ENCODE results near the gene GBP4. TPM values are rescaled to one million over a fixed set of nuclear protein-coding genes. Genes with fewer than 3 reads are reported as not detected.

GBP4 gene
- total and polyA plus RNA-seq, 12 donors, result 2.9 to 46.5 (median 10.4) TPM

- TF ChIP-seq CTCF (IDR thresholded peaks at IDR 0.05), result no peak
- no peaks in the 10 kb centered on the region for H3K9me3 ChIP-seq
- no peaks in the 10 kb centered on the region for H3K27me3 ChIP-seq
- 50 to 59% methylated on average over 3 of the region's 3 CpGs for WGBS, 2 donors
- peaks cover 0 to 65% (median 35%) of the 10 kb centered on the region in 9 donors for H3K4me1 ChIP-seq
- peak overlapping the region in 6 of 10 donors; percentile 4 to 72 (median 64) for H3K4me3 ChIP-seq
- intact Hi-C loops (cut with DNase I), result loop anchor here in 6 of 10 donors (5.0 to 10.0 kb wide), 6 partner anchors 57 to 191 kb away; no protein-coding TSS in a partner anchor
- DNase-seq, result no peak
- no peak for ATAC-seq
- H3K27ac ChIP-seq, result peak overlapping the region in 2 of 10 donors; percentile 0 to 5
- H3K36me3 ChIP-seq, result peaks cover 0 to 65% (median 11%) of the 10 kb centered on the region in 9 donors
Observed at GRCh38 chr1:89195476-89195875, 3.3 kb downstream of the GBP4 start.

GRCh38 chr1:89191314-89191713 is 7.4 kb downstream of the GBP4 start:
- intact Hi-C loops (cut with DNase I), result loop anchor here in 4 of 10 donors (10.0 kb wide), 2 partner anchors 163 to 187 kb away; no protein-coding TSS in a partner anchor
- WGBS, 2 donors, result 63 to 76% methylated on average over 5 of the region's 5 CpGs
- DNase-seq (no peak), ATAC-seq (no peak)
- peak overlapping the region in 1 of 10 donors; percentile 9 for H3K27ac ChIP-seq
- H3K4me1 ChIP-seq, result peaks cover 0 to 38% (median 17%) of the 10 kb centered on the region in 9 donors
- no peak for TF ChIP-seq CTCF (IDR thresholded peaks at IDR 0.05)
- H3K27me3 ChIP-seq, result no peaks in the 10 kb centered on the region
- H3K36me3 ChIP-seq, result peaks cover 0 to 100% (median 35%) of the 10 kb centered on the region in 9 donors
- no peak overlapping the region for H3K4me3 ChIP-seq
- H3K9me3 ChIP-seq, result no peaks in the 10 kb centered on the region

GRCh38 chr1:89190017-89190416 is 8.7 kb downstream of the GBP4 start:
- Histone ChIP-seq H3K4me1 (peaks cover 0 to 27% (median 7%) of the 10 kb centered on the region in 9 donors), H3K4me3 (no peak overlapping the region), H3K27me3 (no peaks in the 10 kb centered on the region), H3K27ac (no peak overlapping the region), H3K9me3 (no peaks in the 10 kb centered on the region), H3K36me3 (peaks cover 0 to 100% (median 46%) of the 10 kb centered on the region in 9 donors)
- TF ChIP-seq CTCF (IDR thresholded peaks at IDR 0.05), result no peak
- ATAC-seq, result no peak
- DNase-seq, result no peak
- WGBS, 2 donors, result 90 to 94% methylated on average over 4 of the region's 4 CpGs
- intact Hi-C loops (cut with DNase I), result loop anchor here in 4 of 10 donors (10.0 kb wide), 2 partner anchors 165 to 185 kb away; no protein-coding TSS in a partner anchor

GRCh38 chr1:89179343-89179742 is 19.4 kb downstream of the GBP4 start:
- intact Hi-C loops (cut with DNase I), result no loop called here
- Histone ChIP-seq H3K36me3 (peaks cover 0 to 27% (median 17%) of the 10 kb centered on the region in 9 donors), H3K4me3 (no peak overlapping the region), H3K27me3 (no peaks in the 10 kb centered on the region), H3K4me1 (no peaks in the 10 kb centered on the region), H3K9me3 (peaks cover 0 to 15% (median 7%) of the 10 kb centered on the region in 11 donors), H3K27ac (no peak overlapping the region)
- no peak for DNase-seq
- ATAC-seq, result no peak
- 84 to 87% methylated on average over 2 of the region's 2 CpGs for WGBS, 2 donors
- TF ChIP-seq CTCF (IDR thresholded peaks at IDR 0.05), result no peak
